Panc1 (cell line): ENCODE results near the gene C1orf105. TPM values are rescaled to one million over a fixed set of nuclear protein-coding genes. Genes with fewer than 3 reads are reported as not detected.

Experiments used
- ATAC-seq: fragments of 200-7000 bp; cut with Tn5 transposase; 2 replicates; pipeline ENCODE4 v1.9.1; 2020; ENCODE audit warnings: mild to moderate bottlenecking, moderate library complexity
- BruUV-seq: library from RNA; stranded (reverse); fragments of 400-500 nt; replicated peaks from 2 replicates; lab custom pipeline; 2021; lab: Mats Ljungman, UMichigan
- CTCF ChIA-PET: fragments of 300-600 bp; sonication (Branson Sonifier 250); formaldehyde crosslinking; loops from one replicate; lab custom pipeline; 2022; ENCODE audit warnings: antibody characterized with exemption; lab: Charles Lee
- POLR2A ChIA-PET: fragments of 300-600 bp; sonication (Branson Sonifier 250); formaldehyde crosslinking; loops from one replicate; lab custom pipeline; 2022; ENCODE audit warnings: antibody characterized with exemption; lab: Charles Lee
- DNase-seq: peaks from one replicate; pipeline ENCODE4 v3.0.0-alpha.2; 2010; ENCODE audit warnings: low read depth, low spot score
- H3K27ac ChIP-seq: 2 replicates; pipeline ENCODE4 v1.5.1; 2011; ENCODE audit warnings: mild to moderate bottlenecking, low read length, inconsistent platforms
- H3K27me3 ChIP-seq: fragments of 200-500 bp; sonication (Bioruptor generic); 2 replicates; pipeline ENCODE4 v1.6.0; 2014; ENCODE audit warnings: low read length, inconsistent platforms; ENCODE audit not compliant: control insufficient read depth, insufficient read depth
- H3K36me3 ChIP-seq: fragments of 200-500 bp; sonication (Bioruptor generic); 2 replicates; pipeline ENCODE4 v1.5.1; 2014; ENCODE audit warnings: inconsistent platforms, mild to moderate bottlenecking, low read length, moderate library complexity; ENCODE audit not compliant: control insufficient read depth, insufficient read depth
- H3K4me1 ChIP-seq: 2 replicates; pipeline ENCODE4 v1.5.1; 2011; ENCODE audit warnings: inconsistent platforms, mild to moderate bottlenecking, low read length, moderate library complexity; ENCODE audit not compliant: control insufficient read depth, insufficient read depth
- H3K4me3 ChIP-seq, 2 experiments: 2 replicates each; pipeline ENCODE4 v1.5.1; 2011 to 2012; ENCODE audit warnings: low read depth in 2 of 2, low read length in 2 of 2, mild to moderate bottlenecking in 2 of 2, inconsistent platforms in 1 of 2, moderate library complexity in 1 of 2
- H3K9me3 ChIP-seq: fragments of 200-500 bp; sonication (Bioruptor generic); 2 replicates; pipeline ENCODE4 v1.5.1; 2014; ENCODE audit warnings: low read depth, mild to moderate bottlenecking, inconsistent platforms, low read length, moderate library complexity; ENCODE audit not compliant: control insufficient read depth, insufficient read depth
- CTCF ChIP-seq: fragments of 450-650 bp; IDR thresholded peaks from 2 replicates; pipeline ENCODE4 v1.5.1; 2017; ENCODE audit warnings: mild to moderate bottlenecking
- POLR2AphosphoS5 ChIP-seq: IDR thresholded peaks from 2 replicates; pipeline ENCODE4 v1.6.1; 2012; ENCODE audit warnings: mild to moderate bottlenecking, low read depth, low read length, moderate library complexity
- SIN3A ChIP-seq: IDR thresholded peaks from 2 replicates; pipeline ENCODE4 v1.6.1; 2012; ENCODE audit warnings: low read depth, mild to moderate bottlenecking, low read length, moderate library complexity, borderline replicate concordance; ENCODE audit not compliant: insufficient read depth
- TCF7L2 ChIP-seq: IDR thresholded peaks from 2 replicates; pipeline ENCODE4 v1.6.1; 2011; ENCODE audit warnings: mild to moderate bottlenecking, low read depth, low read length, inconsistent platforms
- in situ Hi-C: cut with HindIII; loops from 2 replicates; pipeline ENCODE4 v1.10.0; 2016; ENCODE audit warnings: low sequenced_read_pairs, low pct_unique_long_range_greater_than_20kb
- intact Hi-C: fragments of 100-400 bp; cut with micrococcal nuclease; formaldehyde crosslinking; loops from one replicate; pipeline ENCODE4 v1.10.0; 2022; ENCODE audit not compliant: unreplicated experiment
- total RNA-seq: library from RNA; stranded (reverse); gene quantifications from one replicate; pipeline ENCODE4 v1.2.1, GENCODE V29; 2021; ENCODE audit not compliant: unreplicated experiment
- TF ChIP-seq, protein P1 (sequence below), 2 experiments: IDR thresholded peaks; 2 replicates each; pipeline ENCODE4 v1.6.1; 2011 to 2012; ENCODE audit warnings: low read depth in 2 of 2, control low read depth in 1 of 2, low read length in 1 of 2, mild to moderate bottlenecking in 1 of 2, moderate library complexity in 1 of 2; ENCODE audit not compliant: insufficient read depth in 1 of 2

Gene C1orf105
- total RNA-seq, 1 experiment from 2014 or later: not detected

GRCh38 chr1:172417557-172417956 is 2.9 kb upstream of the C1orf105 start:
- in situ Hi-C loops: no loop called here
- CTCF ChIA-PET: interaction anchor here (1.1 kb wide), 1 partner anchor 12 kb away, joined by 3 read pairs; no protein-coding TSS in a partner anchor

GRCh38 chr1:172421974-172422604 is 1.6 kb downstream of the C1orf105 start:
- TF ChIP-seq TCF7L2 (no peak), SIN3A (no peak), CTCF (no peak), POLR2AphosphoS5 (no peak)
- TF ChIP-seq, protein P1, sequence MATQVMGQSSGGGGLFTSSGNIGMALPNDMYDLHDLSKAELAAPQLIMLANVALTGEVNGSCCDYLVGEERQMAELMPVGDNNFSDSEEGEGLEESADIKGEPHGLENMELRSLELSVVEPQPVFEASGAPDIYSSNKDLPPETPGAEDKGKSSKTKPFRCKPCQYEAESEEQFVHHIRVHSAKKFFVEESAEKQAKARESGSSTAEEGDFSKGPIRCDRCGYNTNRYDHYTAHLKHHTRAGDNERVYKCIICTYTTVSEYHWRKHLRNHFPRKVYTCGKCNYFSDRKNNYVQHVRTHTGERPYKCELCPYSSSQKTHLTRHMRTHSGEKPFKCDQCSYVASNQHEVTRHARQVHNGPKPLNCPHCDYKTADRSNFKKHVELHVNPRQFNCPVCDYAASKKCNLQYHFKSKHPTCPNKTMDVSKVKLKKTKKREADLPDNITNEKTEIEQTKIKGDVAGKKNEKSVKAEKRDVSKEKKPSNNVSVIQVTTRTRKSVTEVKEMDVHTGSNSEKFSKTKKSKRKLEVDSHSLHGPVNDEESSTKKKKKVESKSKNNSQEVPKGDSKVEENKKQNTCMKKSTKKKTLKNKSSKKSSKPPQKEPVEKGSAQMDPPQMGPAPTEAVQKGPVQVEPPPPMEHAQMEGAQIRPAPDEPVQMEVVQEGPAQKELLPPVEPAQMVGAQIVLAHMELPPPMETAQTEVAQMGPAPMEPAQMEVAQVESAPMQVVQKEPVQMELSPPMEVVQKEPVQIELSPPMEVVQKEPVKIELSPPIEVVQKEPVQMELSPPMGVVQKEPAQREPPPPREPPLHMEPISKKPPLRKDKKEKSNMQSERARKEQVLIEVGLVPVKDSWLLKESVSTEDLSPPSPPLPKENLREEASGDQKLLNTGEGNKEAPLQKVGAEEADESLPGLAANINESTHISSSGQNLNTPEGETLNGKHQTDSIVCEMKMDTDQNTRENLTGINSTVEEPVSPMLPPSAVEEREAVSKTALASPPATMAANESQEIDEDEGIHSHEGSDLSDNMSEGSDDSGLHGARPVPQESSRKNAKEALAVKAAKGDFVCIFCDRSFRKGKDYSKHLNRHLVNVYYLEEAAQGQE (IDR thresholded peaks at IDR 0.05; ENCODE audit: insufficient read depth in 1 of 2, low read depth in 2 of 2, low read length in 1 of 2): no peak
- in situ Hi-C loops (no loop called here), intact Hi-C loops (no loop called here)
- H3K27ac ChIP-seq: peak overlapping the region; percentile 42; the same call in 1 of the 2 replicates
- CTCF ChIA-PET: no interaction called here
- DNase-seq (no peak), ATAC-seq (no peak)
- BruUV-seq: no TSS peak
- no peaks in the 10 kb centered on the region for H3K36me3 ChIP-seq
- POLR2A ChIA-PET: no interaction called here
- peaks cover 7% of the 10 kb centered on the region for H3K4me1 ChIP-seq
- H3K9me3 ChIP-seq: no peaks in the 10 kb centered on the region
- no peak overlapping the region for H3K4me3 ChIP-seq
- no peaks in the 10 kb centered on the region for H3K27me3 ChIP-seq

More at GRCh38 chr1:172417557-172417956, 2.9 kb upstream of the C1orf105 start:
- H3K9me3 ChIP-seq: no peaks in the 10 kb centered on the region
- H3K27me3 ChIP-seq: no peaks in the 10 kb centered on the region
- peaks cover 7% of the 10 kb centered on the region for H3K4me1 ChIP-seq
- H3K4me3 ChIP-seq: no peak overlapping the region
- no peak for DNase-seq
- BruUV-seq: no TSS peak
- intact Hi-C loops: no loop called here
- TF ChIP-seq, protein P1 (IDR thresholded peaks at IDR 0.05; ENCODE audit: insufficient read depth in 1 of 2, low read depth in 2 of 2, low read length in 1 of 2): no peak
- TF ChIP-seq CTCF: no peak
- no peak for TF ChIP-seq SIN3A
- TF ChIP-seq POLR2AphosphoS5: no peak
- no peak for TF ChIP-seq TCF7L2
- 0 out of 2 replicates have a peak overlapping the region, but pooled peaks have one; percentile 15 for H3K27ac ChIP-seq
- POLR2A ChIA-PET: no interaction called here
- ATAC-seq: peak; percentile 48; the same call in 1 of the 2 replicates
- H3K36me3 ChIP-seq: no peaks in the 10 kb centered on the region
